ENCODE results near the gene ACTC1. TPM values are rescaled to one million over a fixed set of nuclear protein-coding genes. Genes with fewer than 3 reads are reported as not detected.

ACTC1 gene
- total RNA-seq, 1 experiment from 2014 or later = not detected

GRCh38 chr15:34776606-34777105 lies 18.7 kb downstream of the ACTC1 start:
- no peak for DNase-seq (ENCODE audit: low read depth, low spot score)
- peaks cover 13% of the 10 kb centered on the region for H3K27me3 ChIP-seq (ENCODE audit: control insufficient read depth, insufficient read depth, low read length)
- no TSS peak for BruUV-seq (replicated peaks)
- ATAC-seq = no peak
- H3K36me3 ChIP-seq (ENCODE audit: control insufficient read depth, insufficient read depth, low read length) = no peaks in the 10 kb centered on the region
- no peak for TF ChIP-seq TCF7L2 (IDR thresholded peaks at IDR 0.05; ENCODE audit: low read depth, low read length)
- TF ChIP-seq SIN3A (IDR thresholded peaks at IDR 0.05; ENCODE audit: borderline replicate concordance, insufficient read depth, low read depth, low read length) = no peak
- no peak for TF ChIP-seq CTCF (IDR thresholded peaks at IDR 0.05)
- TF ChIP-seq, protein P1, sequence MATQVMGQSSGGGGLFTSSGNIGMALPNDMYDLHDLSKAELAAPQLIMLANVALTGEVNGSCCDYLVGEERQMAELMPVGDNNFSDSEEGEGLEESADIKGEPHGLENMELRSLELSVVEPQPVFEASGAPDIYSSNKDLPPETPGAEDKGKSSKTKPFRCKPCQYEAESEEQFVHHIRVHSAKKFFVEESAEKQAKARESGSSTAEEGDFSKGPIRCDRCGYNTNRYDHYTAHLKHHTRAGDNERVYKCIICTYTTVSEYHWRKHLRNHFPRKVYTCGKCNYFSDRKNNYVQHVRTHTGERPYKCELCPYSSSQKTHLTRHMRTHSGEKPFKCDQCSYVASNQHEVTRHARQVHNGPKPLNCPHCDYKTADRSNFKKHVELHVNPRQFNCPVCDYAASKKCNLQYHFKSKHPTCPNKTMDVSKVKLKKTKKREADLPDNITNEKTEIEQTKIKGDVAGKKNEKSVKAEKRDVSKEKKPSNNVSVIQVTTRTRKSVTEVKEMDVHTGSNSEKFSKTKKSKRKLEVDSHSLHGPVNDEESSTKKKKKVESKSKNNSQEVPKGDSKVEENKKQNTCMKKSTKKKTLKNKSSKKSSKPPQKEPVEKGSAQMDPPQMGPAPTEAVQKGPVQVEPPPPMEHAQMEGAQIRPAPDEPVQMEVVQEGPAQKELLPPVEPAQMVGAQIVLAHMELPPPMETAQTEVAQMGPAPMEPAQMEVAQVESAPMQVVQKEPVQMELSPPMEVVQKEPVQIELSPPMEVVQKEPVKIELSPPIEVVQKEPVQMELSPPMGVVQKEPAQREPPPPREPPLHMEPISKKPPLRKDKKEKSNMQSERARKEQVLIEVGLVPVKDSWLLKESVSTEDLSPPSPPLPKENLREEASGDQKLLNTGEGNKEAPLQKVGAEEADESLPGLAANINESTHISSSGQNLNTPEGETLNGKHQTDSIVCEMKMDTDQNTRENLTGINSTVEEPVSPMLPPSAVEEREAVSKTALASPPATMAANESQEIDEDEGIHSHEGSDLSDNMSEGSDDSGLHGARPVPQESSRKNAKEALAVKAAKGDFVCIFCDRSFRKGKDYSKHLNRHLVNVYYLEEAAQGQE (IDR thresholded peaks at IDR 0.05; ENCODE audit: insufficient read depth in 1 of 2, low read depth in 2 of 2, low read length in 1 of 2) = no peak
- no peak for TF ChIP-seq POLR2AphosphoS5 (IDR thresholded peaks at IDR 0.05; ENCODE audit: low read depth, low read length)
- intact Hi-C loops (cut with micrococcal nuclease; ENCODE audit: unreplicated experiment) = no loop called here
- H3K4me3 ChIP-seq (ENCODE audit: low read depth in 2 of 2, low read length in 2 of 2) = no peak overlapping the region
- H3K4me1 ChIP-seq (ENCODE audit: control insufficient read depth, insufficient read depth, low read length) = no peaks in the 10 kb centered on the region
- no peaks in the 10 kb centered on the region for H3K9me3 ChIP-seq (ENCODE audit: control insufficient read depth, insufficient read depth, low read depth, low read length)
- H3K27ac ChIP-seq (ENCODE audit: low read length) = no peak overlapping the region
- ChIA-PET CTCF (no interaction called here), POLR2A (interaction anchor here (0.7 kb wide), 1 partner anchor 42 kb away, joined by 3 read pairs; no protein-coding TSS in a partner anchor)
- in situ Hi-C loops (cut with HindIII; ENCODE audit: low pct_unique_long_range_greater_than_20kb, low sequenced_read_pairs) = no loop called here

DNA sequence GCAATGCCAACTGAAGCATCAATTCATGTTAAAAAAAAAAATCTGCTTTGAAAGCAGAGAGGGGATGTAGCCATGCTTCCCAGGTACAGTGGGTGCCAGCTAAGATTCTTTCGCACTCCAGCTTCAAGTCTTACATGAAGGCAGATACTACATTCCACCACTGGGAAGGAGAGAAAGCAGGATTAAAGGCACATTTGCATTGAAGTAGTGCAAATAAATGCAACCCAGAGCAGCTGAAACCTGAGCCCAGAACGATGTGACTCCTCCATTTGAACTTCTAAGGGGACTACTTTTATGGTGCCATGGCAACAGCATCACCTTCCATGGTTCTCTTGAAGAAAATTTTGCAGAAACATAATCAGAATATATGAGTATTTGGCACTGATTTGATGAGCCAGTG lies 21.4 kb downstream of the ACTC1 start:
- ATAC-seq (no peak), DNase-seq (ENCODE audit: low read depth, low spot score) (no peak)
- no peak overlapping the region for H3K4me3 ChIP-seq (ENCODE audit: low read depth in 2 of 2, low read length in 2 of 2)
- no peak overlapping the region for H3K27ac ChIP-seq (ENCODE audit: low read length)
- H3K36me3 ChIP-seq (ENCODE audit: control insufficient read depth, insufficient read depth, low read length) = no peaks in the 10 kb centered on the region
- TF ChIP-seq CTCF (IDR thresholded peaks at IDR 0.05) = no peak
- TF ChIP-seq, protein P1 (IDR thresholded peaks at IDR 0.05; ENCODE audit: insufficient read depth in 1 of 2, low read depth in 2 of 2, low read length in 1 of 2) = no peak
- no peak for TF ChIP-seq SIN3A (IDR thresholded peaks at IDR 0.05; ENCODE audit: borderline replicate concordance, insufficient read depth, low read depth, low read length)
- no peak for TF ChIP-seq POLR2AphosphoS5 (IDR thresholded peaks at IDR 0.05; ENCODE audit: low read depth, low read length)
- TF ChIP-seq TCF7L2 (IDR thresholded peaks at IDR 0.05; ENCODE audit: low read depth, low read length) = no peak
- intact Hi-C loops (cut with micrococcal nuclease; ENCODE audit: unreplicated experiment) = no loop called here
- ChIA-PET CTCF (interaction anchor here (0.7 kb wide), 1 partner anchor 22 kb away, joined by 3 read pairs; no protein-coding TSS in a partner anchor), POLR2A (no interaction called here)
- no TSS peak for BruUV-seq (replicated peaks)
- peaks cover 20% of the 10 kb centered on the region for H3K27me3 ChIP-seq (ENCODE audit: control insufficient read depth, insufficient read depth, low read length)
- in situ Hi-C loops (cut with HindIII; ENCODE audit: low pct_unique_long_range_greater_than_20kb, low sequenced_read_pairs) = no loop called here
- no peaks in the 10 kb centered on the region for H3K4me1 ChIP-seq (ENCODE audit: control insufficient read depth, insufficient read depth, low read length)
- no peaks in the 10 kb centered on the region for H3K9me3 ChIP-seq (ENCODE audit: control insufficient read depth, insufficient read depth, low read depth, low read length)

Data from Panc1 (cell line).